Activated CD4-positive, alpha-beta T cell treated with anti-CD3 and anti-CD28 coated beads for 36 hours (primary cell): ENCODE data around the gene DLG4. TPM values are rescaled to one million over a fixed set of nuclear protein-coding genes. Genes with fewer than 3 reads are reported as not detected.
"Not testable (repeated sequence)": the region's sequence is repeated elsewhere in the genome, so short reads cannot be mapped to it uniquely, and the experiment has no call there.

Experiments used
- ATAC-seq: fragments of 200-7000 bp; cut with Tn5 transposase; one replicate; pipeline ENCODE4 v1.10.0; 2021; ENCODE audit warnings: mild to moderate bottlenecking, moderate library complexity
- CTCF ChIA-PET: fragments of 350-600 bp; sonication (Branson Sonifier 250); formaldehyde crosslinking; loops from one replicate; lab custom pipeline; 2021; ENCODE audit warnings: antibody characterized with exemption; lab: Charles Lee
- POLR2A ChIA-PET: fragments of 350-600 bp; sonication (Branson Sonifier 250); formaldehyde crosslinking; loops from one replicate; lab custom pipeline; 2021; ENCODE audit warnings: antibody characterized with exemption, inconsistent platforms; lab: Charles Lee
- DNase-seq: peaks from one replicate; pipeline ENCODE4 v3.0.0-alpha.2; 2020
- H3K27ac Mint-ChIP-seq: one replicate; pipeline ENCODE4 v1.8.0; 2021; ENCODE audit warnings: mixed read lengths
- H3K27me3 Mint-ChIP-seq: one replicate; pipeline ENCODE4 v1.8.0; 2021; ENCODE audit warnings: mixed read lengths
- H3K36me3 Mint-ChIP-seq: one replicate; pipeline ENCODE4 v1.8.0; 2021; ENCODE audit warnings: low read depth, mixed read lengths
- H3K4me1 Mint-ChIP-seq: one replicate; pipeline ENCODE4 v1.8.0; 2021; ENCODE audit warnings: mixed read lengths
- H3K4me3 Mint-ChIP-seq: one replicate; pipeline ENCODE4 v1.8.0; 2021; ENCODE audit warnings: mild to moderate bottlenecking, moderate library complexity, mixed read lengths
- H3K9me3 Mint-ChIP-seq: one replicate; pipeline ENCODE4 v1.8.0; 2021; ENCODE audit warnings: low read depth, mixed read lengths
- intact Hi-C, 2 experiments: fragments of 100-400 bp; cut with DNase I in 1 of 2; cut with micrococcal nuclease in 1 of 2; formaldehyde crosslinking; loops; one replicate each; pipeline versions ENCODE4 v1.14.2 to v1.15.1; 2022 to 2024; cut with DNase I, micrococcal nuclease
- total RNA-seq, 2 experiments: library from RNA; stranded (reverse); gene quantifications; one replicate each; pipeline ENCODE4 v1.2.3, GENCODE V29; 2021

The DLG4 gene
- total RNA-seq, 2 experiments from 2014 or later, result 11.7 to 15.4 TPM

- ATAC-seq (no peak), DNase-seq (no peak)
- Mint-ChIP-seq H3K4me1 (peaks cover 11% of the 10 kb centered on the region), H3K27me3 (peaks cover 11% of the 10 kb centered on the region), H3K36me3 (no peaks in the 10 kb centered on the region), H3K9me3 (peaks cover 1% of the 10 kb centered on the region), H3K4me3 (no peak overlapping the region), H3K27ac (no peak overlapping the region)
- ChIA-PET POLR2A (interaction anchor here (0.7 kb wide), 1 partner anchor 1994 kb away, joined by 3 read pairs; no protein-coding TSS in a partner anchor), CTCF (no interaction called here)
- intact Hi-C loops, result loop anchor here (5.0 kb wide), 2 partner anchors 37 to 262 kb away; no protein-coding TSS in a partner anchor
Observed at GRCh38 chr17:7174603-7175326, 44.9 kb downstream of the DLG4 start.

- ChIA-PET POLR2A (interaction anchor here (0.7 kb wide), 1 partner anchor 1994 kb away, joined by 3 read pairs; no protein-coding TSS in a partner anchor), CTCF (interaction anchor here (0.8 to 1.3 kb wide), 3 partner anchors 10 to 128 kb away, joined by 3 to 4 read pairs (median 4); no protein-coding TSS in a partner anchor)
Observed at GRCh38 chr17:7173687-7174602, 45.7 kb downstream of the DLG4 start.

GRCh38 chr17:7172522-7173191 is 47.0 kb downstream of the DLG4 start:
- H3K36me3 Mint-ChIP-seq, intact Hi-C loops, POLR2A ChIA-PET, H3K27ac Mint-ChIP-seq, H3K4me1 Mint-ChIP-seq, ATAC-seq, H3K27me3 Mint-ChIP-seq, DNase-seq, H3K4me3 Mint-ChIP-seq, H3K9me3 Mint-ChIP-seq: not testable (repeated sequence)
- CTCF ChIA-PET, result interaction anchor here (1.0 kb wide), 1 partner anchor 8 kb away, joined by 4 read pairs; no protein-coding TSS in a partner anchor

More at GRCh38 chr17:7173687-7174602, 45.7 kb downstream of the DLG4 start:
- peaks cover 11% of the 10 kb centered on the region for H3K27me3 Mint-ChIP-seq
- no peaks in the 10 kb centered on the region for H3K36me3 Mint-ChIP-seq
- intact Hi-C loops, result no loop called here
- H3K4me1 Mint-ChIP-seq, result peaks cover 11% of the 10 kb centered on the region
- no peak overlapping the region for H3K4me3 Mint-ChIP-seq
- peak; percentile 79 for DNase-seq
- peaks cover 6% of the 10 kb centered on the region for H3K9me3 Mint-ChIP-seq
- H3K27ac Mint-ChIP-seq, result no peak overlapping the region
- ATAC-seq, result peak; percentile 71

- ATAC-seq, H3K27me3 Mint-ChIP-seq, POLR2A ChIA-PET, H3K27ac Mint-ChIP-seq, H3K36me3 Mint-ChIP-seq, DNase-seq, H3K9me3 Mint-ChIP-seq, H3K4me3 Mint-ChIP-seq, H3K4me1 Mint-ChIP-seq: not testable (repeated sequence)
- intact Hi-C loops, result loop anchor here in 1 of 2 experiments (10.0 kb wide), 1 partner anchor 265 kb away; no protein-coding TSS in a partner anchor
- CTCF ChIA-PET, result interaction anchor here (0.8 kb wide), 1 partner anchor 16 kb away, joined by 3 read pairs; no protein-coding TSS in a partner anchor
Observed at GRCh38 chr17:7169565-7169908, 50.1 kb downstream of the DLG4 start.

- H3K27ac Mint-ChIP-seq, H3K4me3 Mint-ChIP-seq, DNase-seq, ATAC-seq, H3K36me3 Mint-ChIP-seq, POLR2A ChIA-PET, H3K4me1 Mint-ChIP-seq, H3K9me3 Mint-ChIP-seq, H3K27me3 Mint-ChIP-seq: not testable (repeated sequence)
- CTCF ChIA-PET, result interaction anchor here (0.8 kb wide), 1 partner anchor 17 kb away, joined by 3 read pairs; no protein-coding TSS in a partner anchor
- intact Hi-C loops, result loop anchor here in 1 of 2 experiments (10.0 kb wide), 1 partner anchor 264 kb away; no protein-coding TSS in a partner anchor
Observed at GRCh38 chr17:7168841-7169564, 50.6 kb downstream of the DLG4 start.

GRCh38 chr17:7167832-7168231 is 51.8 kb downstream of the DLG4 start:
- no peaks in the 10 kb centered on the region for H3K36me3 Mint-ChIP-seq
- DNase-seq, result no peak
- H3K27ac Mint-ChIP-seq, result no peak overlapping the region
- H3K9me3 Mint-ChIP-seq, result peaks cover 6% of the 10 kb centered on the region
- peaks cover 6% of the 10 kb centered on the region for H3K27me3 Mint-ChIP-seq
- no peak for ATAC-seq
- H3K4me1 Mint-ChIP-seq, result no peaks in the 10 kb centered on the region
- intact Hi-C loops, result loop anchor here in 1 of 2 experiments (10.0 kb wide), 1 partner anchor 263 kb away; no protein-coding TSS in a partner anchor
- no peak overlapping the region for H3K4me3 Mint-ChIP-seq
- POLR2A ChIA-PET, result no interaction called here
- CTCF ChIA-PET, result no interaction called here

- peaks cover 6% of the 10 kb centered on the region for H3K9me3 Mint-ChIP-seq
- H3K4me3 Mint-ChIP-seq, result no peak overlapping the region
- intact Hi-C loops, result loop anchor here in 1 of 2 experiments (10.0 kb wide), 1 partner anchor 262 kb away; no protein-coding TSS in a partner anchor
- DNase-seq (no peak), ATAC-seq (no peak)
- no peaks in the 10 kb centered on the region for H3K36me3 Mint-ChIP-seq
- no peak overlapping the region for H3K27ac Mint-ChIP-seq
- H3K27me3 Mint-ChIP-seq, result peaks cover 6% of the 10 kb centered on the region
- H3K4me1 Mint-ChIP-seq, result no peaks in the 10 kb centered on the region
- ChIA-PET CTCF (no interaction called here), POLR2A (no interaction called here)
Observed at GRCh38 chr17:7166873-7167272, 52.8 kb downstream of the DLG4 start.

- DNase-seq, H3K9me3 Mint-ChIP-seq, H3K4me1 Mint-ChIP-seq, H3K27ac Mint-ChIP-seq, intact Hi-C loops, H3K36me3 Mint-ChIP-seq, H3K4me3 Mint-ChIP-seq, H3K27me3 Mint-ChIP-seq, ATAC-seq: not testable (repeated sequence)
- CTCF ChIA-PET, result interaction anchor here (0.5 kb wide), 1 partner anchor 24 kb away, joined by 3 read pairs; no protein-coding TSS in a partner anchor
- POLR2A ChIA-PET, result interaction anchor here (0.7 kb wide), 1 partner anchor 37 kb away, joined by 4 read pairs; no protein-coding TSS in a partner anchor
Observed at GRCh38 chr17:7159571-7159970, 60.1 kb downstream of the DLG4 start.

GRCh38 chr17:7158424-7158823 is 61.2 kb downstream of the DLG4 start:
- DNase-seq, H3K9me3 Mint-ChIP-seq, H3K4me1 Mint-ChIP-seq, H3K36me3 Mint-ChIP-seq, H3K27ac Mint-ChIP-seq, intact Hi-C loops, H3K27me3 Mint-ChIP-seq, H3K4me3 Mint-ChIP-seq, POLR2A ChIA-PET, ATAC-seq, CTCF ChIA-PET: not testable (repeated sequence)

GRCh38 chr17:7156342-7156940 is 63.2 kb downstream of the DLG4 start:
- Mint-ChIP-seq H3K27me3 (peaks cover 8% of the 10 kb centered on the region), H3K4me1 (no peaks in the 10 kb centered on the region), H3K36me3 (no peaks in the 10 kb centered on the region), H3K9me3 (no peaks in the 10 kb centered on the region), H3K27ac (no peak overlapping the region), H3K4me3 (no peak overlapping the region)
- ATAC-seq (no peak), DNase-seq (no peak)
- intact Hi-C loops, result no loop called here
- POLR2A ChIA-PET, result no interaction called here
- CTCF ChIA-PET, result interaction anchor here (1.6 kb wide), 1 partner anchor 135 kb away, joined by 4 read pairs; no protein-coding TSS in a partner anchor
